ENCODE data around the gene DGKB.

DNA sequence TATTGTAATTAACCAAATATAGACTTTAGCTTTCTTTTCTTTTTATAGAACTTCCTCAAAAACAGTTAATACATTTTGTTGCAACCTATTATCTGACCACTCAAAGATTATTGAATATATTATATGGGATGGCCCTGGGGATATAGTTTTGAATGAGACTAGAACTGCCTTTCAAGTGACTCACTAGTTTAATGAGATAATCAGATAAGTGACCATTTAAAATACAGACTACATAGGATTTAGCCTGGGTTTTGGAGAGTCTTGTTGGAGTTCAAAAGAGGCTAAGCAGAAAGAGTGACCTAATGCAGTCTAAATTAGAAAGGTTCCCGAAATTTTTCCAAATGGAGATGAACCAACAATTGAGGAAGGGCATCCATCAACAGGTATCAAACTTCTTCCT is 607.9 kb downstream of the DGKB start:
- TF ChIP-seq, protein P1, sequence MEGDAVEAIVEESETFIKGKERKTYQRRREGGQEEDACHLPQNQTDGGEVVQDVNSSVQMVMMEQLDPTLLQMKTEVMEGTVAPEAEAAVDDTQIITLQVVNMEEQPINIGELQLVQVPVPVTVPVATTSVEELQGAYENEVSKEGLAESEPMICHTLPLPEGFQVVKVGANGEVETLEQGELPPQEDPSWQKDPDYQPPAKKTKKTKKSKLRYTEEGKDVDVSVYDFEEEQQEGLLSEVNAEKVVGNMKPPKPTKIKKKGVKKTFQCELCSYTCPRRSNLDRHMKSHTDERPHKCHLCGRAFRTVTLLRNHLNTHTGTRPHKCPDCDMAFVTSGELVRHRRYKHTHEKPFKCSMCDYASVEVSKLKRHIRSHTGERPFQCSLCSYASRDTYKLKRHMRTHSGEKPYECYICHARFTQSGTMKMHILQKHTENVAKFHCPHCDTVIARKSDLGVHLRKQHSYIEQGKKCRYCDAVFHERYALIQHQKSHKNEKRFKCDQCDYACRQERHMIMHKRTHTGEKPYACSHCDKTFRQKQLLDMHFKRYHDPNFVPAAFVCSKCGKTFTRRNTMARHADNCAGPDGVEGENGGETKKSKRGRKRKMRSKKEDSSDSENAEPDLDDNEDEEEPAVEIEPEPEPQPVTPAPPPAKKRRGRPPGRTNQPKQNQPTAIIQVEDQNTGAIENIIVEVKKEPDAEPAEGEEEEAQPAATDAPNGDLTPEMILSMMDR (conservative IDR thresholded peaks at IDR 0.05 in 1 of 2, IDR thresholded peaks at IDR 0.05 in 1 of 2; ENCODE audit: low read depth in 1 of 2, low read length in 2 of 2), result no peak
- no peak for TF ChIP-seq EZH2 (IDR thresholded peaks at IDR 0.05; ENCODE audit: low read length, missing control alignments)
